Activated CD4-positive, CD25-positive, alpha-beta regulatory T cell treated with anti-CD3 and anti-CD28 coated beads, Interleukin-2, amount 50 U/mL, for 72 hours (primary cell): ENCODE measurements around the gene NEK4.
A peak's percentile ranks its signal among the peaks of the same experiment; 100 is the strongest.
"Not testable (repeated sequence)": the region's sequence is repeated elsewhere in the genome, so short reads cannot be mapped to it uniquely, and the experiment has no call there.

Experiments
- DNase-seq: peaks from one replicate; pipeline ENCODE4 v3.0.0; 2021

The NEK4 gene

GRCh38 chr3:52730681-52731080 is 40.1 kb downstream of the NEK4 start:
- DNase-seq: no peak

- not testable (repeated sequence) for DNase-seq
Measured at GRCh38 chr3:52728753-52729152, 42.0 kb downstream of the NEK4 start.

DNA sequence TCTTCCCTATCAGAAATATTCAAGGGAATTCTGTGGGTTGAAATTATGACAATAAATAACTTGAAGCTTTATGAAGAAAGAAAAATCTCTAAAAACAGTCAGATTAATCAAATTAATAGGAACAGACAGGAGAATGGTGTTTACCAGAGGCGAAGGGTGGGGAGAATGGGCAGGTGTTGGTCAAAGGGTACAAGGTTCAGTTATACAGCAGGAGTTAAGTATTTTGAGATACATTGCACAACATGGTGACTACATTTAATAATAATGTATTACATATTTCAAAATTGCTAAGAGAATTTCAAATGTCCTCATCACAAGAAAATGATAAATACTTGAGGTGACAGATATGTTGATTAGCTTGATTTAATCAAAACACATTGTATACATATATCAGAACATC is 46.2 kb downstream of the NEK4 start:
- DNase-seq: no peak

GRCh38 chr3:52723935-52724334 is 46.8 kb downstream of the NEK4 start:
- no peak for DNase-seq

GRCh38 chr3:52722491-52722890 is 48.2 kb downstream of the NEK4 start:
- DNase-seq: no peak

DNA sequence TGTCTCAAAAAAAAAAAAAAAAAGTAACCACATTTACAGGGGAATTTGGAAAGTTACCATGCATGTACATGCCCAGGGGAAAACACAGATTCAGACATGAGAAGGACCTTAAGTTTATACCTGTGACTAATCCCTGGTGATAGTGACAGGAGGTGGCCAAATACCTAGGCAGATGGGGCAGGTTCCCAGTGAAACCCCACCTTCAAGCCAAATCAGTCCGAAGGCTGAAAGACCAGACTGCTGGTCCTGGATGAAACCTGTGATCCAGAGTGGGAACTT is 49.1 kb downstream of the NEK4 start:
- DNase-seq: no peak

DNA sequence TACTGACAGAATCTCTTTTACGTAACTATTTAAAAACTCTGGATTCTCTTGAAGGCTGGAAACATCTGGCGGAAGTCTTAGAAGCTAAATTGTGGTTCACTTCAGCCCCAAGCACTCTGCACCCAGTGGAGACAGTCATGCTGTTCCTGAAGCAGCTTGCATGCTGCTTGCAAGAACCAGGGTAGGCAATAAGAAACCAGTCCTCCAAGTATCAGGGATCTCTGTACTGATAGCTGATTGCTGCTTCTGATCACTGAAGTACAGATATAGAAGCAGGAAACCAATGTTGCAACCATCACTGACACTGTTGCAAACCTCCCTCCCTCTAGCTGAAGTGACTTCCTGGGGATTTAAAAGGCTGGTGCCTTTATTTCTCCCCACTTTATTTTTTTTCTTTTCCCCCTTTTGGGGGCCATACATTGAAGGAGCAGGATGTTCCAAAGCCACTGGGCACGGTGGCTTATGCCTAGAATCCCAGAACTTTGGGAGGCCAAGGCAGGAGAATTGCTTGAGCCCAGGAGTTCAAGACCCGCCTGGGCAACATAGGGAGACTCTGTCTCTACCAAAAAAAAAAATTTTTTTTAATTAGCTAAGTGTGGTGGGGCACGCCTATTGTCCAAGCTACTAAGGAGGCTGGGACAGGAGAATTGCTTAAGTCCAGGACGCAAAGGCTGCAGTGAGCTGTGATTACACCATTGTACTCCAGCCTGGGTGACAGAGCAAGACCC is 49.6 kb downstream of the NEK4 start:
- no peak for DNase-seq

DNA sequence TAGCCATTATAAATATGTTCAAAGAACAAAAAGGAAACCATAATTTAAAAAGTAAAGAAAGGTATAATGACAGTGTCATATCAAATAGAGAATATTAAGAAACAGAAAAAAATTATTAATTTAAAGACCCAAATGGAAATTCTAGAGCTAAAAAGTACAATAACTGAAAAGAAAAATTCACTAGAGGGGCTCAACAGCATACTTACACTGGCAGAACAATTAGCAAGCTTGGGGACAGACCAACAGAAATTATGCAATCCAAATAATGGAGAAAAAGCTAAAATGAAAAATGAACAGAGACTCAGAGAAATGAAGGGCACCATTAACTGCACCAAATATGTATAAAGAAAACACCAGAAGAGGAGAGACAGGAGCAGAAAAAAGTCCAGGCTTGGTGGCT is 51.1 kb downstream of the NEK4 start:
- DNase-seq: no peak

- DNase-seq: no peak
Measured at GRCh38 chr3:52715714-52716305, 54.9 kb downstream of the NEK4 start.

GRCh38 chr3:52714335-52715302 is 56.1 kb downstream of the NEK4 start:
- DNase-seq: no peak

- DNase-seq: no peak
Measured at GRCh38 chr3:52712291-52713212, 58.2 kb downstream of the NEK4 start.

DNA sequence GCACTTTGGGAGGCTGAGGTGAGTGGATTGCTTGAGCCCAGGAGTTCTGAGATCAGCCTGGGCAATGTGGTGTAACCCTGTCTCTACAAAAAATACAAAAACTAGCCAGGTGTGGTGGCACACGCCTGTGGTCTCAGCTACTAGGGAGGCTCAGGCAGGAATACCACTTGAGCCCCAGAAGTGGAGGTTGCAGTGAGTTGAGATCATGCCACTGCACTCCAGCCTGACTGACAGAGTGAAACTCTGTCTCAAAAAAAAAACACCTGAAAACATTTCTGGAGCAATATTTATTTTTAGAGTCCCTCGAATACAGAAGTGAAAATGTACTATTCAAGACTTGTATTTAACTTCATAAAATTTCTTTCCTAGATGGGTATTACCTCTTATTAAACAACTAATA is 60.2 kb downstream of the NEK4 start:
- no peak for DNase-seq

GRCh38 chr3:52707585-52707984 is 63.2 kb downstream of the NEK4 start:
- no peak for DNase-seq

DNA sequence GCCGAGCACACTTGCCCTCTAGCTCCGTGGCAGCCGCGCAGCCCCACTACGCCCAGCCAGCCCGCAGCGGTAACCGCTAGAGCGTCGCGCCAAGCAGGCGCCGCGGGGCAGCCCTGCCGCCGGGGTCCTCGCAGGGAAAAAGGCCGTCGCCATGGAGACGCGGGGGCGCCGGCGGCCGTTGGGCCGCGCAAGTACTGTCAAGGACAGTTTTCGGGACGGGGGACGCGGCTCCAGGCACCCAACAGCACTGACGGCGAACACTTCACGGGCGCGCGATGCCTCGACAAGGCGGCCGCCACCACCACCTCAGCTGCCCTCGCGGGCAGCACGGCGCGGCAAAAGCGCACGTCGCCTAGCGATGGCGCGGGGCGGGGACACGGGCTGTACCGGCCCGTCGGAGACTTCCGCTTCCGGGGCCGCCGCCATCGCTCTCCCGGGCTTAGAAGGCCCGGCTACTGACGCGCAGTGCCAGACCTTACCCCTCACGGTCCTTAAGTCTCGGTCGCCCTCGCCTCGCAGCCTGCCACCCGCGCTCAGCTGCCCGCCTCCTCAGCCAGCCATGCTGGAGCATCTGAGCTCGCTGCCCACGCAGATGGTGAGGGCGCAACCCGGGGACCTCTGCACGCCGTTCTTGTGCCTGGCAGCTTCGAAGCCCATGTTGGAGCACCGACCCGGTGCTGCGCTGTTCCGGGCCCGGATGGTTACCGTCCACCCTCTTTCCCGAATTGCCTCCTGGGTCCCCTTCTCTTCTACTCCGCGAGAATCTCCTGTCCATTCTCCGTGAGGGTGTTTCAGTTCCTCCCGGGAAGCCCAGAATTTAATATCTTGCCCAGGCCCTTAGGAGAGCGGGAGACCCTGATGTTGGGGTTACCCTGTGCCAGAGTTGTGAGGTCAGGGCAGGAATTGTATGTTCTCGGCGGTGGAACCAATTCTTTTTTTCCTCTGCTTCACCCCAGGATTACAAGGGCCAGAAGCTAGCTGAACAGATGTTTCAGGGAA is 64.8 kb downstream of the NEK4 start, which contains the start of the genes GLT8D1 and SPCS1:
Gene GLT8D1 (minus strand): TSS at position 104 of the 999 bp plus-strand sequence. CDS start 5,331 bp downstream, outside the sequence.
Gene SPCS1 (plus strand): TSS at position 419 of the 999 bp plus-strand sequence. CDS start 141 bp downstream, at position 560.
- DNase-seq: peak; percentile 88

- DNase-seq: no peak
Measured at GRCh38 chr3:52705438-52705687, 65.4 kb downstream of the NEK4 start.

- peak; percentile 39 for DNase-seq
Measured at GRCh38 chr3:52704611-52705437, 65.9 kb downstream of the NEK4 start.

- no peak for DNase-seq
Measured at GRCh38 chr3:52703341-52703740, 67.4 kb downstream of the NEK4 start.

DNA sequence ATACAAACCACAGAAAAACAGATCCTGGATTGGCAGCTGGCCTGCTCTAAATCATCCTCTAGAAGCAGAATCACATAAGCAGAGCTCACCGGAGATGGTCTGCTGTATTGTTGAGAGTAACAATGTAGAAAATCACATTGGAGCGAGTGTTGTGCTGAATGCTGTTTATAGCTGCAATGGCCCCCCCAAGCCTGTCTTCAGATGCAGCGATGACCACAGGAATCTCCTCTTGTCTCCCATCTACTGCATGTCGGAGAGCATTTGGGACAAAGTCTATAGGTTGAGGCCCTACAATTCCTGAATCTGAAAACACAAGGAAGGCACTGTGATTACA is 73.1 kb downstream of the NEK4 start:
- no peak for DNase-seq

DNA sequence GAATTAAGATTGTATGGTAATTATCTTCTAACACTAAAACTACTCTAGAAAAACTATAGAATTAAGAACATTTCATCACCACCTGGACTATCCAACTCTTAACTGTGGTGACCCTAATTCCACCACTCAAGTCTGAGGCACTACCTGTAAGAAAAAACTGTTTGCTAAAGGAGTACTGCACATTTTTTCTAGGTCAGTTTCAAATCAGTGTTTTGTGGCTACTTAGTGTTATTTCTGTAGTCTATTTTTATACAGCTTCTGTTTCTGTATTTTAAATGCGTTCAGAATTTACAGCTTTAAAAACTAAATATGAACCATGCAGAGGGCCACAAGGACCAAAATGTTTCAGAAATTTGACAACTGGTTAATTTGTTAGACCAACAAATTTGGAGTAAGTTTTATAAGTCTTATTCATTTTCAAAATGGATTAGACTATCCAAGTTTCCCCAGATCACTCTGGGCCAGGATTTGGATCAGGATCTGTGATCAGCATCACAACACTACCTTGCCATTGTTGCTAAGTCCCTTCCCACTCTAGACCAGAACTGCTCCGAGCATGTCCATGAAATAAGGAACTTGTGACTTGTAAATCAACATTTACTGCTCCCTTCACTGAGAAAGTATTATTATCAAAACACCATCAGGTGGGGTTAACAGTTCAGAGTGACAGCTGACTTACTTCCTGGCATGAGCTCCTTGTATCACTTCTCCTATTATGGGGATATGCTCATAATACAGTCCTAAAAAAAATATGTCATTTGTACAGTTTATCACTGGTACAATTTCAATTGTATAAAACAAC is 73.7 kb downstream of the NEK4 start:
- no peak for DNase-seq
